Astrocyte of the spinal cord (primary cell): ENCODE results near the gene CACHD1.

ENCODE experiments used
- DNase-seq: peaks from one replicate; pipeline ENCODE4 v3.0.0; 2011; ENCODE audit warnings: low read depth, low spot score
- H3K4me3 ChIP-seq: 2 replicates; pipeline ENCODE4 v1.5.1; 2011; ENCODE audit warnings: low read depth, mild to moderate bottlenecking, low read length, moderate library complexity
- CTCF ChIP-seq: IDR thresholded peaks from 2 replicates; pipeline ENCODE4 v1.5.1; 2012; ENCODE audit warnings: low read depth, mild to moderate bottlenecking, low read length, inconsistent platforms
- in situ Hi-C: cut with HindIII; loops from 2 replicates; pipeline ENCODE4 v1.10.0; 2017; ENCODE audit warnings: low sequenced_read_pairs

The CACHD1 gene

GRCh38 chr1:64616039-64616438 is 146.1 kb downstream of the CACHD1 start:
- no peak for DNase-seq
- H3K4me3 ChIP-seq, result no peak overlapping the region
- in situ Hi-C loops, result no loop called here
- TF ChIP-seq CTCF, result no peak

- DNase-seq, result peak; percentile 76
- in situ Hi-C loops, result no loop called here
- H3K4me3 ChIP-seq, result no peak overlapping the region
- no peak for TF ChIP-seq CTCF
These were observed 153.8 kb downstream of the CACHD1 start for GRCh38 chr1:64623750-64624191.

- in situ Hi-C loops, result no loop called here
- no peak overlapping the region for H3K4me3 ChIP-seq
- TF ChIP-seq CTCF, result no peak
- peak; percentile 83 for DNase-seq
These were observed 154.3 kb downstream of the CACHD1 start for GRCh38 chr1:64624218-64624713.

GRCh38 chr1:64624808-64625207 is 154.9 kb downstream of the CACHD1 start:
- DNase-seq, result peak; percentile 17
- TF ChIP-seq CTCF, result no peak
- in situ Hi-C loops, result no loop called here
- H3K4me3 ChIP-seq, result no peak overlapping the region

- no peak for TF ChIP-seq CTCF
- no peak for DNase-seq
- in situ Hi-C loops, result no loop called here
- no peak overlapping the region for H3K4me3 ChIP-seq
These were observed 160.7 kb downstream of the CACHD1 start for GRCh38 chr1:64630611-64631010.

GRCh38 chr1:64631346-64632034 is 161.6 kb downstream of the CACHD1 start:
- TF ChIP-seq CTCF, result no peak
- DNase-seq, result no peak
- in situ Hi-C loops, result no loop called here
- no peak overlapping the region for H3K4me3 ChIP-seq
